Body of pancreas (tissue), 4 donors: ENCODE data around the gene ARHGEF28. TPM values are rescaled to one million over a fixed set of nuclear protein-coding genes. Genes with fewer than 3 reads are reported as not detected.

Source experiments
- ATAC-seq: fragments of 150-250 bp; one replicate; pipeline ENCODE4 v1.9.1; 2016
- DNase-seq, 4 donors: peaks; one replicate each; pipeline ENCODE4 v3.0.0-alpha.2; 2019
- H3K27ac ChIP-seq, 4 donors: fragments of 200-600 bp; sonication (generic); 1 replicate in 3 of 4; 2 replicates in 1 of 4; pipeline versions ENCODE4 v1.5.1 to v1.6.1; 2016 to 2019; ENCODE audit warnings: mild to moderate bottlenecking in 1 of 4, mixed read lengths in 1 of 4, moderate library complexity in 1 of 4
- H3K27me3 ChIP-seq, 2 donors: fragments of 200-600 bp; sonication (generic); one replicate each; pipeline ENCODE4 v1.6.0; 2016; ENCODE audit warnings: mild to moderate bottlenecking in 1 of 2
- H3K36me3 ChIP-seq, 2 donors: fragments of 200-600 bp; sonication (generic); replicated peaks in 1 of 2; 2 replicates each; pipeline ENCODE4 v1.5.1; 2016; ENCODE audit warnings: low read depth in 2 of 2; ENCODE audit not compliant: insufficient read depth in 1 of 2
- H3K4me1 ChIP-seq: fragments of 200-600 bp; sonication (generic); one replicate; pipeline ENCODE4 v1.6.0; 2016
- H3K4me3 ChIP-seq, 2 donors: fragments of 200-600 bp; sonication (generic); 1 replicate in 1 of 2; 2 replicates in 1 of 2; pipeline ENCODE4 v1.5.1; 2016 to 2019
- H3K9me3 ChIP-seq, 3 donors: fragments of 200-600 bp; sonication (generic); 1 replicate in 2 of 3; 2 replicates in 1 of 3; pipeline ENCODE4 v1.5.1; 2016
- POLR2A ChIP-seq, 3 donors: fragments of 450-650 bp; IDR thresholded peaks; one replicate each; pipeline ENCODE4 v1.6.1; 2016; ENCODE audit warnings: antibody characterized with exemption in 3 of 3, mild to moderate bottlenecking in 2 of 3
- WGBS, 2 donors: methylation state at CpG; one replicate each; pipeline ENCODE4 v1.1.5; 2017; 5-methylcytosine and 5-hydroxymethylcytosine counted together
- intact Hi-C: fragments of 100-400 bp; cut with DNase I; formaldehyde crosslinking; loops from one replicate; pipeline ENCODE4 v1.15.1; 2023
- total RNA-seq, 2 donors: library from RNA; depleted of rRNA; stranded (reverse); fragments of >200 nt; gene quantifications; one replicate each; pipeline ENCODE4 v1.1.0, GENCODE V29; 2016
- TF ChIP-seq, protein P1 (sequence below), 7 experiments: fragments of 450-650 bp in 4 of 7; fragments of 200-600 bp in 3 of 7; sonication (generic) in 3 of 7; IDR thresholded peaks; one replicate each; pipeline ENCODE4 v1.5.1; 2016 to 2019; ENCODE audit warnings: antibody characterized with exemption in 7 of 7

ARHGEF28 gene
- total RNA-seq, 2 donors from 2014 or later: 63.0 to 67.2 TPM

DNA sequence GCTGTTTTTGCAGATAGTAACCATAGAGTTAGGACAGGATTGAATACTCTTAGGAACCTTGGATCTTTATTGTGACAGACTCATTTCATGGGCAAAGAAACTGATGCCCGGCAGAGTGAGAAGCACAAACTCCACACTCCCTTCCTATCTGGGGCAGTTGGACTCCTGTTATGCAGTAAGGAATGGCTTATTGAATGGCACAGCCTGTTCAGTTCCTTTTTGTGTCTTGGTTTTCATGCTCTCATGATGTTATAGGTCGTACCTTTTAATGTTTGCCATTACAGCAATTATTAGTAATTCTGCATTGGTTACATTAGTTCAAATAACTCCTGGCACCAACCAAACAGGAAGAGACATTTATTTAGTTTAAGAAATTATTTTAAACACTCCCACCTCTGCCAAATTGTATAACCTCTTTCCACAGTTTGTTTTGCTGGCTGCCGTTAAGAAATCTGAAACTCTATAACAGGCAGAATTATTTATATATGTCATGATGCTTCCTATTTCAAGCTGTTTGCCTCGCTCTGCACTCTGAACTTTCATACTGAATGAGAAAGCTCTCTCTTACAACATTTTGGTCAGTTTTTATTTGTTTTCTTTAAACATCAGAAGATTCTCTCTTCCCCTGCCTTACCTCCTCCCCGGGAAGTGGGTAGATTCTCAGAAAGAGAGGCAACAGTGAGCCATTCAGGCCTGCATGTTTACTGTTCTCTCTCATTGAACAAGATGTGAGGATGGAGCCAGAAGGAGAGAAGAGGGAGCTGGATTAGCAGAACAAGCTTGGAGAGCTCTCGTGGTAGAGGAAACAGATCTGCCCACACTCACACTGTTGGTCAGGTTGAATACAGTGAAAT lies 144.4 kb downstream of the ARHGEF28 start:
- WGBS, 2 donors: 73 to 75% methylated on average over 6 of the region's 6 CpGs
- Histone ChIP-seq H3K27ac (no peak overlapping the region), H3K27me3 (no peaks in the 10 kb centered on the region), H3K9me3 (no peaks in the 10 kb centered on the region), H3K36me3 (no peaks in the 10 kb centered on the region), H3K4me3 (no peak overlapping the region), H3K4me1 (no peaks in the 10 kb centered on the region)
- DNase-seq (no peak), ATAC-seq (no peak)
- TF ChIP-seq, protein P1, sequence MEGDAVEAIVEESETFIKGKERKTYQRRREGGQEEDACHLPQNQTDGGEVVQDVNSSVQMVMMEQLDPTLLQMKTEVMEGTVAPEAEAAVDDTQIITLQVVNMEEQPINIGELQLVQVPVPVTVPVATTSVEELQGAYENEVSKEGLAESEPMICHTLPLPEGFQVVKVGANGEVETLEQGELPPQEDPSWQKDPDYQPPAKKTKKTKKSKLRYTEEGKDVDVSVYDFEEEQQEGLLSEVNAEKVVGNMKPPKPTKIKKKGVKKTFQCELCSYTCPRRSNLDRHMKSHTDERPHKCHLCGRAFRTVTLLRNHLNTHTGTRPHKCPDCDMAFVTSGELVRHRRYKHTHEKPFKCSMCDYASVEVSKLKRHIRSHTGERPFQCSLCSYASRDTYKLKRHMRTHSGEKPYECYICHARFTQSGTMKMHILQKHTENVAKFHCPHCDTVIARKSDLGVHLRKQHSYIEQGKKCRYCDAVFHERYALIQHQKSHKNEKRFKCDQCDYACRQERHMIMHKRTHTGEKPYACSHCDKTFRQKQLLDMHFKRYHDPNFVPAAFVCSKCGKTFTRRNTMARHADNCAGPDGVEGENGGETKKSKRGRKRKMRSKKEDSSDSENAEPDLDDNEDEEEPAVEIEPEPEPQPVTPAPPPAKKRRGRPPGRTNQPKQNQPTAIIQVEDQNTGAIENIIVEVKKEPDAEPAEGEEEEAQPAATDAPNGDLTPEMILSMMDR (IDR thresholded peaks at IDR 0.05): no peak
- no peak for TF ChIP-seq POLR2A (IDR thresholded peaks at IDR 0.05)
- intact Hi-C loops: no loop called here

- TF ChIP-seq POLR2A (IDR thresholded peaks at IDR 0.05): no peak
- TF ChIP-seq, protein P1 (IDR thresholded peaks at IDR 0.05): no peak
- Histone ChIP-seq H3K4me3 (no peak overlapping the region), H3K4me1 (no peaks in the 10 kb centered on the region), H3K36me3 (peaks cover 0 to 5% of the 10 kb centered on the region in 2 donors), H3K27me3 (no peaks in the 10 kb centered on the region), H3K27ac (no peak overlapping the region), H3K9me3 (no peaks in the 10 kb centered on the region)
- 87% methylated on average over 3 of the region's 3 CpGs for WGBS, 2 donors
- intact Hi-C loops: no loop called here
- DNase-seq (no peak), ATAC-seq (no peak)
Observed at GRCh38 chr5:73774924-73775323, 148.9 kb downstream of the ARHGEF28 start.

DNA sequence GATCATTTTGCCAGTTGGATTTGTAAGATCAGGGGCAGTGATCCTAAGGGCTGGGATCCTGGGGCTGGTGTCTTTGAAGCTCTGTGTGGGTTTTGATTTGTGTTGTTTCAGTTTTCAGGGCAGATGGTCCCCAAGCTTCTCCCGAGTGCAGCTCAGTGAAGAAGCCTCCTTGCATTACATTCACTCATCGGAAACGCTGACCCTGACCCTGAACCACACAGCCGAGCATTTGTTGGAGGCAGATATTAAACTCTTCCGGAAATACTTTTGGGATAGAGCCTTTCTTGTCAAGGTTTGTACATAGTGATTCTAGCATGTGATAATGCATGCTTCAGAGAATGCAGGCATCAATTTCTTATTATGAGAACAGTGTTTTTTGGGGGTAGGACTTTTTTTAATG lies 150.4 kb downstream of the ARHGEF28 start:
- WGBS, 2 donors: 79 to 89% methylated on average over 5 of the region's 5 CpGs
- Histone ChIP-seq H3K4me1 (no peaks in the 10 kb centered on the region), H3K27me3 (no peaks in the 10 kb centered on the region), H3K27ac (no peak overlapping the region), H3K4me3 (no peak overlapping the region), H3K36me3 (peaks cover 0 to 5% of the 10 kb centered on the region in 2 donors), H3K9me3 (no peaks in the 10 kb centered on the region)
- TF ChIP-seq, protein P1 (IDR thresholded peaks at IDR 0.05): no peak
- DNase-seq (no peak), ATAC-seq (no peak)
- intact Hi-C loops: no loop called here

DNA sequence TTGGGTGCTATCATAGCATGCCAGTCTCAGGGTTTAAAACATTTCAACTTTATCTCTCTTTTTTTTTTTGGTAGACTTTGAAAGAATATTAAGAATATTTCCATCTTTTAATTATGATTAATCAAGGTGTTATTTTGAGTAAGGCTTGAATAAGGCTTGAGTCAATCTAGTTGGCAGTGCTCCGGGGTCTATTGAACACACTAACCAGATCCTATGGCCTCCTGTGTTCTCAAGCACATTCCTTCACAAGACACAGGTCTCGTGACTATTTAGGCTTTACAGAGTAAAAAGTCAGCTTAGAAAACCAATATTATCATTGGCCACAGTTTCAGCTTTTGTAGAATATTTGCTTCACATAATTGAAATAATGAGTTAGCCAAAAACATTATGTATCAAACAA lies 151.2 kb downstream of the ARHGEF28 start:
- TF ChIP-seq, protein P1 (IDR thresholded peaks at IDR 0.05): no peak
- no peak for TF ChIP-seq POLR2A (IDR thresholded peaks at IDR 0.05)
- DNase-seq: no peak
- no peak for ATAC-seq
- Histone ChIP-seq H3K27ac (no peak overlapping the region), H3K9me3 (no peaks in the 10 kb centered on the region), H3K4me1 (no peaks in the 10 kb centered on the region), H3K36me3 (peaks cover 0 to 5% of the 10 kb centered on the region in 2 donors), H3K27me3 (no peaks in the 10 kb centered on the region), H3K4me3 (no peak overlapping the region)
- intact Hi-C loops: no loop called here
- 89 to 91% methylated on average over 2 of the region's 2 CpGs for WGBS, 2 donors
